GM18520 (cell line): ENCODE results near the gene HOXD11.

Experiments used
- ATAC-seq: cut with Tn5 transposase; IDR thresholded peaks from one replicate; pipeline ENCODE4 v1.9.1; 2021; ENCODE audit not compliant: unreplicated experiment

HOXD11 gene

DNA sequence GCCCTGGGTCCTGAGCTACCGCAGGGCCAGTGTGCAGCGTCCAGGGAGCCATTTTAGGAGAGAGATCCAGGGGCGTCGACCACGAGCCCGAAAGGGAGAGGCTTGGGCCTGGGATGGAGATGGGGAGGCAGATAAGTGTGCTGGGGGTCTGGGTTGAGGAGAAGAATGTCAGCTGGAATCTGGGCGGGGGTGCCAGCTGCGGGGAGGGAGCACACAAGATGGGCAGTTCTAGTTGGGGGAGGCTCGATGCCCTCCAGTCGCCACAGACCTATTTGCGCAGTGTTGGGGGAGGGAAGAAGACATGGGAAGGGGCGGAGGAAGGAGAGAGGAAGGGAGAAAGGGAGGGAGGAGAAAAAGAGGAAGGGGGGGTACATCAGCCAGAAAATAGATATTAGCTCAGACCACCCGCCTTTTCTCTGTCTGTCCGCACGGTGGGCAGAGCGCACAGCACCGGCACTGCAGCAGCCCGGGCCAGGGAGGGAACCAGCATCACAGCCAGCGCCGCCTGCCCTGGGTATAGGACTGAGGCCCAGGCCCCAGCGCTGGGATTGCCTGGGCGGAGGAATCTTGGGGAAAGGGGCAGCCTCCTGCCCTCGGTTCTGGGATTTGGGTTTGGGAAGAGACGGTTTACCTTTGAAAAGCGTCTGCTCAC is 1.9 kb upstream of the HOXD11 start:
- ATAC-seq = no peak

DNA sequence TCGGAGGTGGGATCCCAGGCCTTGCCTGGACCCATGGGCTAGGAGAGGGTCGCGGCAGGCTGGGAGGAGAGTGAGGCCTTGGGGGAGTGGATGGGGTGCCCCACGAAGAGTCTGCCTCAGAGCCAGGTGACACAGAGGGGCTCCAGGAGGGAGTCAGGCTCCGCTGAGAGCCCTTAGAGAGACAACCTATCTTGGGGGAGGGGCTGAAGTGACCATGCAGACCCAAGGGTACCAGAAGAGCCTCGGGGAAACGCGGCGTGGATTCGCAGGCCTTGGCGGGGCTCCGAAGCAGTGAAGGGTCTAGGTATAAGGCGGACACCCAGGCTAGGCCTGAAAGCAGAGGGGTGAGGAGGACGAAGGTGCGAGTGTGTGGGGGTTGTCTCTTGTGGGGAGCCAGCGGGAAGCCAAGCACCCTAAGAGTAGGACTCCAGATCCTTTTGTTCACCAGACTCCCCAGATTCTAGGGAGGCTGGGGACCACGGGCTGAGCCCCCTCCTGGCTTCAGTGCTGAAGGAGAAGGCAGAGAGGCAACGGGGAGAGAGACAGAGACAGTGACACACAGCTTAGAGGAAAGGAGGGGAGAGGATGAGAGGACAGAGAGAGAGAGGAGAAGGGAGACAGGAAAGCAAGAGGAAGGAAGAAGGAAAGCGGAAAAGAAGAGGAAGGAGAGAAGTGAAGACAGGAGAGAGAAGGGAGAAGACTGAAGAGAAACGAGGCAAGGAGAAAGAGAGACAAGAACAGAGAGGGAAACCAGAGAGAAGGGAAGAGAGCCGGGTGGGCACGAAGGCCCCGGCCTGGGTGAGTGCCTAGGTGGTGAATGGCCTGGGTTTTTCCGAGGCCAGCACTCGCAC is 1.1 kb upstream of the HOXD11 start:
- no peak for ATAC-seq

DNA sequence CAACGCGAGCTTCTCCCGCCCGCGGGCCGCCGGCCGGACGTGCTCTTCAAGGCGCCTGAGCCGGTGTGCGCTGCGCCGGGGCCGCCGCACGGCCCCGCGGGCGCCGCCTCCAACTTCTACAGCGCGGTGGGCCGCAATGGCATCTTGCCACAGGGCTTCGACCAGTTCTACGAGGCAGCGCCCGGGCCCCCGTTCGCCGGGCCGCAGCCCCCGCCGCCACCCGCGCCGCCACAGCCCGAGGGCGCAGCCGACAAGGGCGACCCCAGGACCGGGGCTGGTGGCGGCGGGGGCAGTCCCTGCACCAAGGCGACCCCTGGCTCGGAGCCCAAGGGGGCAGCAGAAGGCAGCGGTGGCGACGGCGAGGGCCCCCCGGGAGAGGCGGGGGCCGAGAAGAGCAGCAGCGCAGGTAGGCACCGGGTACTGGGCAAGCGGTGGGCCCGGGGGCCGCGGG is 676 bp downstream of the HOXD11 start:
- ATAC-seq = no peak

DNA sequence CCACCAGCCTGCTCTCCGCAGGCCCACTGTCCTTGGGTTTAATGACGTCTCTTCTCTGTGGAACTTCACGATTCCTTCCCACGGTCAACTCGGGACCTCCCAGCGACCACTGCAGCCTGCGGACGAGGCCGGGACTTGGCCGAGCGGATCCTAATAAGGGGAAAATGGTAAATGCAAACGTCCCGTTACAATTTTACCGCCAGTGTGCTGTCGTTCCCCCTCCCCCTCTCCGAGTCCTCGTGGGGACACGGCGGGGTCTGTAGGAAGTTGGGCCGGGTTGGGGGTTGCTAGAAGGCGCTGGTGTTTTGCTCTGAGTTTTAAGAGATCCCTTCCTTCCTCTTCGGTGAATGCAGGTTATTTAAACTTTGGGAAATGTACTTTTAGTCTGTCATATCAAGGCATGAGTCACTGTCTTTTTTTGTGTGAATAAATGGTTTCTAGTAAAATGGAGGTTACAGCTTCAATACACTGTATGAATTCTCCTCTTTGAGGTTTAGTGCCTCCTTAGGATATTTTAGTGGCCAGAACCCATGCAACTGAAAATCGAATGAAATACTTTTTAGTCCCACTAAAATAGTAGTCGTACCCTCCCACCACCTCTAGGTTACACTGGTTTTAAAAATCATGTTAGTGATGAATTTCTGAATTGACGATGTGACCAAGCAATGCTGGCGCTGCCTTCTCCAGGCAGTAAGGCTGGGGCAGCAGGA is 2.3 kb downstream of the HOXD11 start:
- no peak for ATAC-seq

DNA sequence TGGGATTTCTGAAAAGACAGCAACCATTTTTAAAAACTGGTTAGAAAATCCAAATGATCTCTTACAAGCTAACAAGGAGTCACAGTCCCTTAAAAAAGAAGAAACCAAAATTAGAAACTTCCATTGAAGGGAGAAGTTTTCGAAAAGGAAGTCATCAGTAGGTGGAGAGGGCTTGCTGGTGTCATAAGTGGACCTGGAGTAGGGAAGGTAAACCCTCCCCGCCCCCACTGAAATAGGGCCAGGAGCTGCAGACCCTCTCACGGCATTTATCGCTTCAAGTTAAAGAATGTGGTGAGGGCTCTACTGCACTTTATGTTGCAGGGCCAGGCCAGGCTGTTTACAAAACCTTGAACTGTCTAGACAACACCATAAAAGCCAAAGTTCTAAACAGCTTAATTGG is 2.9 kb downstream of the HOXD11 start:
- no peak for ATAC-seq

DNA sequence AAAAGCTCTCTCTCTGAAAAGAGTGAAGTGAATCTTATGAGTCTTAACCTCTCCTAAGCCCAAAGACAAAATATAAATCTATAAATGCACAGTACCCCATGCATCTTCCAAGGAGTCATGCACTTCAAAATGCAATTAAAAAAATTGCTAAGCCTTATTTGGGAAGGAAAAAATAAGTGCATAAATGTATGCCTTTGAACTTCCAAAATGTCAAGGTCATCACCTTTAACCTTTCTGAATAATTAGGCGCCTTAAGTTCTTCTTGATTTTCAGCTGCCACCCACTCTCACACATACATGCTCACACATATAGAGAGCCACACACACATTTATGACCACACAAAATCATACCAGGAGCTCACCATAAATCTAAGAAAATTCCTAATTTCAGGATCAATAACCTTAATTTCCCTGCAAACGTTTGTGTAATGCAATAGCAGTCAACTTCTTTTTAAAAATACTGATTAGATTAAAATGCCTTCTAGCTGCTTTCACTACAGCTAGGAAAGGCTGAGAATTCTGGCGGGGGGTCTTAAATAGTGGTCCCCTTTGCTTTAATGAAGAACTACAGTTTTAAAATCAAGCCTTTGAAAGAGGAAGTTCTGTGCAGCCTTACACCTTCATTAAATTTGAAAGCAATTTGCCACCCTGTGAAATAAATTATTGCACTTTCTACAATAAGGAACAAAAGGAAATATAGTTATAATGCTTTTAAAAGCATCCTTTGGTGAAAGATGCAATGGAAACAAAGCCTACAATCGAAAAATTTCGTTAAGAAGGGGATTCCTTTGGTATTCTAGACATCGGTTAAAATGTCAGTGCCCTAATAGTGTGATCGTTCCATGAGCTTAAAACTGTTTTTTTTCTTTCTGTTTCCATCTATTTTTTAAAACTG is 3.6 kb downstream of the HOXD11 start:
- no peak for ATAC-seq

DNA sequence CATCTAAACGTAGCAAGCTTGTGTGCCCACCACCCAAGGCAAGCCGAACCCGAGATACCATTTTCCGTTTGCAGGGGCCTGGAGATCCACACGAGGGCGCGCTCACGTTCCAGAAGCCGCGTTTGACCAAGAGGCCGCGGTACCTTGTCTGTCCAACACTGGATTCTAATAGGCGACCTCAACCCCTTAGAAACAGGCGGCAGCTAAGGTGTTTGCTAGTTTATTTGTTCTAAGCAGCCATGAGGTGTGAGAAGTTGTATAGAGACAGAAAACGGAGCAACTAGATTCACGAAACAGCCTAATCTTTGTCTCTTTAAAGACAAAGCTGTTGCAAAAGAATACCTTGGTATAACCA is 4.2 kb downstream of the HOXD11 start:
- no peak for ATAC-seq

DNA sequence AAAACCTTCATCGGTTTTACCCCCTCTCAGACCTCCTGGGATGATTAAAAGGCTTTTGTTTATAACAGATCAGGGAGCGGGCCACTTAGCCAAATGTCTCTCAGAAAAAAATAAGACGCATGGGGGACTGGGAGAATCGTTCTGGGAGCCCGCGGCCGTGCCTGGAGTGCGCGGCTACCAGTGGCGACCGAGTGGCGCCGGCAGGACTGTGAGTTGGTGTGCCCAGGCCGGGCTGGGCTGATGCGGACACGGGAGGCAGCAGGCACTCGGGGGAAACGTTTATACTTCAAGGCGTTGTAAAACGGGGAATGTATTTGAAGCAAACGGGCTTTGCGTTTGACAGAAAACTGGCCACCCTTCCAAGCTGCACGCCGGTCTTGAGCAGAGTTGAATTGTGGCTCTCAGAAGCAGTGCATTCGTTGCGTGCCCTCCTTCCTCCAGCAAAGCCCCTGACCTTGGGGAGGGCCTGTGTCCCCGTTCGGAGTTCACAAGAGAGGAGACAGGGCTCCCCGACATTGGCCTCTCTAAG is 4.8 kb downstream of the HOXD11 start:
- ATAC-seq = no peak

DNA sequence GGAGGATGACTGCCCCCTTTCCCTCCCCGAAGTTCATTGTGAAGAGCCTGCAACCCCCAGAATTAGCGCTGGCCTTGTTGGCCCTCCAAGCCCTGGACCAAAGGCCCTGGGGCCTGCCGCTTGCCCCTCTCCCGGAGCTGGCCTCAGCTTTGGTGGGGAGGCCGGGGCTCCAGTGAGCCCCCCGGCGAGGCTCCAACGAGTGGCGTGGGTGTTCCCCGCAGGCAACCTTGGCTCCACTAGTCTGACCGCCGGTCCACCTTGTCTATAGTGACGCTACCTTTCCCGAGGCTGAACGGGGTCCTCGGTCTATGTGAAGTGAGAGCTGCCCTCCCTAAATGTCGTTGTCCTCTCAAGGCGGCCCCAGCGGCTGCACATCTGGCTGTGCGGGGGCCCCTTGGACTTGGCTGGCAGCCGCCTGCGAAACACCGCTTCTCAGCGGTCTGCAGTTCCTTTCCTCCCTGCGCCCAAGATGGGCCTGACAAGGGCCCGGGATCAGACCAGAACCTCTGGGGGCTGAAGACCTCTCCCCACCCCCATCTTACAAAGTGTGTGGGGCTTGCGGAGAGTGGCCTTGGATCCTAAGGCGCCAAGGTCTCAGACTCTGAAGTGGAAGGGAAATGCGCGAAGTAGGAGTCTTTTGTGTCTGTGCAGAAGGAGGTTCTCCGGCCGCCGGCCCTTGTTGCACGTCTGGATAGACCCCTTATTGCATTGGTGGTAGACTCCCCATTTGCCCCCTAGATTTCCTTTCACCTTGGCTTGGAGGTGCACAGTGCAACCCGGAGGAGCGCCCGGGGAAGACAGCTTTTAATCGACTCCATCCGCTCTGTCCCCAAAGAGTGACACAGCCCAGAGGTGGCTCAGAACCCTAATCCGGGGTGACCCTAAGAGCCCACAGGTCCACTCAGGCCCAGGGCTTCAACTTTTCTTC is 5.6 kb downstream of the HOXD11 start:
- ATAC-seq = no peak

DNA sequence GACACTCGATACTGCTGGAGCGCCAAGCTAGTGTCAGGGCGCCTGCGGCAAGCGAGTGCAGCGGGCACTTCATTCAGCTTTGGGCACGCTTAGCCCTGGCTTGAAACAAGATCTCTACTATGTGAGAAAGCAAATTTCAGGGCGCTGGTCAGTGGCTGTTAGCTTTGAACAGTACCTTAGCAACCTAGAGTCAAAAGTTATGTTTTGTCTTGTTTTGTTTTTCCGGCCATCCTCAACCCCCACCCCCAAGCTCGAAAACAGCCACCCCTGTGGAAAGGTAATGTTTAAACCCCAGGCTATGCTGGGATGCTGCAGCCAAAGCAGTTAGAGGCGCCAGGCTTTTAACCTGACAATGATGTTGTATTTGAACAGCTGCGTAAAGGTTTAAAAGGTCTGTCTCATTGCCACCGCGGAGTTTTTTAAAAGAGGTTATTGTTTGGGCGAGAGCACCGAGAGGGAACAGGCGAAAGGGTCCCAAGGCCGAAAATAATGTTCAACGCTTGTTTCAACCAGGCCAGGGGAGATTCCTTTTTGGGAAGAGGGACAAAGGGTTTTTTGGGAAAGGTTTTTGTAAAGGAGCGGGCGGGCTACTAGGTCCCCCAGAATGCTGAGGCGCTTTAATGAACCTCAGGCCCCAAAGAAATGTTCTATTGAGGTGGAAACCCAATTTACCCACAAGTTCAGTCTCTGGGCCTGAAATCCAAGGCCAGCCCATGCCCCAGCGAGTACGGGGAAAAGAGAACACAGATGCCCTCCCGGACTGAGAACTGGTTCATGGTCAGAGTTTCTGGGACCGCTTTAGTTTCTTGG is 7.2 kb downstream of the HOXD11 start:
- no peak for ATAC-seq

DNA sequence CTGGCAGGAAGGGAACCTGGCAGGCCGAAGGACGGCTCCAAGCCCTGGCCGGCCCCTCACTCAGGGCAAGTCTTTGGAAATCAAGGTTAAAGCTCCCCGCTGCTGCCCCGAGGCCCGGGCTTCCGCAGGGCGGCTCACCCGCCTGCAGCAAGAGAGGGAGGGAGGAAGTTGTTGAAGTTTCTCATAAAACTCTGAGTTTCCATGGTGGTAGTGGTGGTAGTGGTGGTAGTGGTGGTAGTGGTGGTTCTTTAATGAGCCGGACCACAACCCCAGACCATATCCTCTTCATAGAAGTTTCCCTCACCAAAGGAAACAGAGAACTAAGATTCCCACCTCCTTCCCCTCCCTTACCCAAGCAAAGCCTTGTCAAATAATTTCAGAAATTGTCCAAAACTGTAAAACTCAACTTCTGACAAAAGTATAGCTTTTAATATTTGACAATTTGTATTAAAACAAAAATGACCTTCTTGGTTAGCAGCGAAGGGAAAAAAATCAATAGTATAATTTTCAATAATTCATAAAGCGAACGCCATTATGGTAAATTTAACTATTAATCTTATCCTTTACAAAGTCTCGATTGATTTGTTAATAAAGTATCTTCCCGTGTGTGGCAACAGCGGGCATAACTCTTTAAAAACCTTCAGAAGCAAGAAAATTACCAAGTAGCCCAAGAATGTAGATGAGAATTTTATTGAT is 8.0 kb downstream of the HOXD11 start:
- ATAC-seq = no peak

DNA sequence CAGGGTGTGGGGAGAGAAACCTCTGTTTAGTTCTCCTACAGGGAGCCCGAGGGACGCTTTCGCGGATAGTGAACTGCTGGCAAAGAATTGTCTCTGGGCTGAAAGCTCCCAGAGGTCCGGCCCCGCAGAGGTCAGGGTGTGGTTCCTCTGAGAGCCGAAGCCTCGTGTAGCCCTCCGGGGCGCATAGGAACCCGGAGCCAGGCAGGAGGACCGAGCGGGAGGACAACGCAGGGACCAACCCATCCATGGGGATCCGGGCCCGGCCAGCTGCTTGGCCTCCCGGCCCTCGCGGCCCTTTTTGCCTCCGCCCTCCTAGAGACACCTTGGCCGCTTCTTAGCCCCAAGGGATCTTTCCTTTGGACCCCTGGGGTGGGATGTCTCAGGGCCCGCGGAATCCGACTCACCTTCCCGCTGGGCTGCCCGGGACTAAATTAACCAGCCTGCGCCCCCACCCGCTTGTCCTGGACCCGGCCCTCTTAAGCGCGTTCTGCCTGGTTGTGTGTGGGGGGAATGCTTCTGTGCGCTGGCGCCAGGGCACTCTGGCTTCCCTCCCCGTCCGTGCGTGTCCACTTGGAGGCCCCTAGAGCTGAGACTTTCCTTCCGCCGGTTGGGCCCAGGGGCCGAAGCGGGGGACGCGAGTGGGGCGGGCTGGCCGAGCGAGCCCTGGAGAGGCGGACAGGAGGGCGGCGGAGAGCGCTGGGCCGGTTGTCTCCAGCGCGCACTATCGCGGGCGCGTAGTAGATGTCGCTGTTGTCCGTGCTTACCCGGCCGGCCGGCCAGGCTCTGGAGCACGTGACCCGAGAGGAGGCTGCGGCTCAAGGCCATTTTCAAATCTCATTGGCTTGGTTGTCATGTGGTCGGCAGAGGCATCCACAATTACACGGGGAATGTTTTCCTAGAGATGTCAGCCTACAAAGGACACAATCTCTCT is 9.1 kb downstream of the HOXD11 start, which contains the start of gene HOXD10:
Gene HOXD10, plus strand, starts transcription at position 896 of the 931 bp plus-strand sequence. CDS start 56 bp downstream, outside the sequence.
- ATAC-seq = no peak

DNA sequence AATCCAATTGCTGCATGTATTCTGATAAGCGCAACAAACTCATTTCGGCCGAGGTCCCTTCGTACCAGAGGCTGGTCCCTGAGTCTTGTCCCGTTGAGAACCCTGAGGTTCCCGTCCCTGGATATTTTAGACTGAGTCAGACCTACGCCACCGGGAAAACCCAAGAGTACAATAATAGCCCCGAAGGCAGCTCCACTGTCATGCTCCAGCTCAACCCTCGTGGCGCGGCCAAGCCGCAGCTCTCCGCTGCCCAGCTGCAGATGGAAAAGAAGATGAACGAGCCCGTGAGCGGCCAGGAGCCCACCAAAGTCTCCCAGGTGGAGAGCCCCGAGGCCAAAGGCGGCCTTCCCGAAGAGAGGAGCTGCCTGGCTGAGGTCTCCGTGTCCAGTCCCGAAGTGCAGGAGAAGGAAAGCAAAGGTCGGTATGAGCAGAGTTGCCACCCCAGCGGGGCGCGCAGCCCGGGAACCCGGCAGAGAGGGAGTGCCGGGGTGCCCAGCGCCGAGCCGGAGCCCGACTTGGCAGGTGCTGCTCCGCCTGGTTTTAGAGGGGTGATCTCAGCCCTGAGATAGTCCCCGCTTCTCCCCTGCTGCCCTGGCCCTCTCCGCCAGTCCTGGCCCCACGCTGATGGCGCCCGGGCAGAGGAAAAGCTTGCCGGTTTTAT is 10.2 kb downstream of the HOXD11 start:
- ATAC-seq = no peak

DNA sequence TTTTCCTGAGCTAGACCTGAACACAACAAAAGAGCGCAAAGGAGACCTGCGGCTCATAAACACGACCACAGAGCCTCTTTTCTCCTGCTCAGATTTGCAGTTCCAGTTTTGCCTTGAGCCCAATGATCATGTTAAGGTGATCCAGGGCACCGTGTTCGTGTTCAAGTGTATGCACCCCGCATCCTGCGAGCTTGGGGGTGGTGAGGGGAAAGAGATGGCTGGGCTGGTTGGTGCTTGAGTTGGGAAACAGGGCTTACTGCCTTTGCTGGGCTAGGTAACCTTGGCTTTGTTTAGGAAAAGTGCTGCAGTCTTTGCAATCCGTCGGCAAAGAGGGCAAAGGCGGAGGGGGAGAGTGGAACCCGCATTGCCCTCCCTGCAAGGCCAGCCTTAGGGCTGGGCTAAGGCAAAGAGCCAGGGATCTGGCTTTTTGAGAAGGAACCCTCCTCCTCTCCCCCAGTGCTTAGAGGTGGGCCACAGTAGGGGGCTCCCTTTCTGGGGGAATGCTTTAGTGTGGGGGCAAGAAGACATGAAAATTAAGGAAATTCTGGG is 10.8 kb downstream of the HOXD11 start:
- no peak for ATAC-seq

DNA sequence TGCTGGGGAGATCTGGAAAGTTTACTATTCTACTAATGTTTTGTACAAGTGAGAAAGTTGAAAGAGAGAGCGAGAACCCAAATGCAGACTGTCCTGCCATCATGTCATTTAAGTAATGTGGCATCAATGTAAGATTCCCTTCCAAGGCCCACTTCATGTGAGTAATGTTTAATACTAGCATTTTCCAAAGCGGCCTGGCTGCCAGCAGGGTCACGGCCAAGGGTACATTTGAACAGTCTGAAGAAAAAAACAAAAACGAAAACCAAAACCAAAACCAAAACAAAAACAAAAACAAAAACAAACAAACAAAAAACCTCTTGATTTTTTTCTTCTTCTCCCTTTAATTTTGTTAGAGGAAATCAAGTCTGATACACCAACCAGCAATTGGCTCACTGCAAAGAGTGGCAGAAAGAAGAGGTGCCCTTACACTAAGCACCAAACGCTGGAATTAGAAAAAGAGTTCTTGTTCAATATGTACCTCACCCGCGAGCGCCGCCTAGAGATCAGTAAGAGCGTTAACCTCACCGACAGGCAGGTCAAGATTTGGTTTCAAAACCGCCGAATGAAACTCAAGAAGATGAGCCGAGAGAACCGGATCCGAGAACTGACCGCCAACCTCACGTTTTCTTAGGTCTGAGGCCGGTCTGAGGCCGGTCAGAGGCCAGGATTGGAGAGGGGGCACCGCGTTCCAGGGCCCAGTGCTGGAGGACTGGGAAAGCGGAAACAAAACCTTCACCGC is 11.7 kb downstream of the HOXD11 start:
- no peak for ATAC-seq
